LNCAP (cell line): ENCODE data around the gene C19orf33.

Experiments used
- TF ChIP-seq, protein P1 (sequence below): fragments of 450-650 bp; IDR thresholded peaks from 2 replicates; pipeline ENCODE4 v1.5.1; 2017; ENCODE audit warnings: mild to moderate bottlenecking

C19orf33 gene

DNA sequence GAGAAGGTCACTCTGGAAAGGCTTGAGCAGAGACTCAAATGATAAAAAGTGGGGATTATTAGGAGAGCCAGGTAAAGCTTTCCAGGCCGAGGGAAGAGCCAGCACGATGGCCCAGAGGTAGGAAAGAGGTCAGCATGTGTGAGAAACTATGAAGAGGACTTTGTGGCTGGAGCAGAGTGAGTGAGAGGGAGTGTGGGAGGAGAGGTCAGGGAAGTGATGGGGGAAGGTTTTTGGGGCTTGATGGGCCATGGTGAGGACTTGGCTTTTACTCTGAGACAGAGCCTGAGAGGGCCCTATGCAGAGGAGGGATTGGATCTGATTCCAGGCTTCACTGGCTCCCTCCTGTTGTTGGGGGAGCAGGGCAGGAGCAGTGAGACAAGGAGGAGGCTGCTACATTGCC, 36.9 kb downstream of the C19orf33 start:
- TF ChIP-seq, protein P1, sequence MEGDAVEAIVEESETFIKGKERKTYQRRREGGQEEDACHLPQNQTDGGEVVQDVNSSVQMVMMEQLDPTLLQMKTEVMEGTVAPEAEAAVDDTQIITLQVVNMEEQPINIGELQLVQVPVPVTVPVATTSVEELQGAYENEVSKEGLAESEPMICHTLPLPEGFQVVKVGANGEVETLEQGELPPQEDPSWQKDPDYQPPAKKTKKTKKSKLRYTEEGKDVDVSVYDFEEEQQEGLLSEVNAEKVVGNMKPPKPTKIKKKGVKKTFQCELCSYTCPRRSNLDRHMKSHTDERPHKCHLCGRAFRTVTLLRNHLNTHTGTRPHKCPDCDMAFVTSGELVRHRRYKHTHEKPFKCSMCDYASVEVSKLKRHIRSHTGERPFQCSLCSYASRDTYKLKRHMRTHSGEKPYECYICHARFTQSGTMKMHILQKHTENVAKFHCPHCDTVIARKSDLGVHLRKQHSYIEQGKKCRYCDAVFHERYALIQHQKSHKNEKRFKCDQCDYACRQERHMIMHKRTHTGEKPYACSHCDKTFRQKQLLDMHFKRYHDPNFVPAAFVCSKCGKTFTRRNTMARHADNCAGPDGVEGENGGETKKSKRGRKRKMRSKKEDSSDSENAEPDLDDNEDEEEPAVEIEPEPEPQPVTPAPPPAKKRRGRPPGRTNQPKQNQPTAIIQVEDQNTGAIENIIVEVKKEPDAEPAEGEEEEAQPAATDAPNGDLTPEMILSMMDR: no peak

DNA sequence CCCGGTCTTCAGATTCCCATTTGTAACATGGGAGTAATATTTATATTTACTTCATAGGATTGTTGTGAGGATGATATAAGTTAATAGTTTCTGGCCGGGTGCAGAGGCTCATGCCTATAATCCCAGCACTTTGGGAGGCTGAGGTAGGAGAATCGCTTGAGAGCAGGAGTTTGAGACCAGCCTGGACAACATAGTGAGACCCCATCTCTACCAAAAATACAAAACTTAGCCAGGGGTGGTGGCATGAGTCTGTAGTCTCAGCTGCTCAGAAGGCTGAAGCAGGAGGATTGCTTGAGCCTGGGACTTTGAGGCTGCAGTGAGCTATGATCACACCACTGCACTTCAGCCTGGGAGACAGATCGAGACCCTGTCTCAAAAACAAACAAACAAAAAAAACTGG, 42.8 kb downstream of the C19orf33 start:
- TF ChIP-seq, protein P1: no peak

DNA sequence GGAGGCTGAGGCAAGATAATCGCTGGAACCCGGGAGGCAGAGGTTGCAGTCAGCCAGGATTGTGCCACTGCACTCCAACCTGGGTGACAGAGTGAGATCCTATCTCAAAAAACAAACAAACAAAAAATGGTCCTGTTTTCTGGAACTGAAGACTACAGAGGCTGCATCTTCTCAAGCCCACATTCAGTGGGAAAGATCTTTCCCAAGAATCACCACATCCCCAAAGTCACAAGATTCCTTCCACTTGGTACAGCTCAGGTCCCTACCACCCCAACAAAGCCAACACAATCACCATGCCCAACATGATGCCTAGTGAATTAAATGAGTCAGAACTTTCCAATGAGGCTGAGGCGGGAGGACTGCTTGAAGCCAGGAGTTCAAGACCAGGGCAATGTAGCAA, 46.8 kb downstream of the C19orf33 start:
- TF ChIP-seq, protein P1: no peak

DNA sequence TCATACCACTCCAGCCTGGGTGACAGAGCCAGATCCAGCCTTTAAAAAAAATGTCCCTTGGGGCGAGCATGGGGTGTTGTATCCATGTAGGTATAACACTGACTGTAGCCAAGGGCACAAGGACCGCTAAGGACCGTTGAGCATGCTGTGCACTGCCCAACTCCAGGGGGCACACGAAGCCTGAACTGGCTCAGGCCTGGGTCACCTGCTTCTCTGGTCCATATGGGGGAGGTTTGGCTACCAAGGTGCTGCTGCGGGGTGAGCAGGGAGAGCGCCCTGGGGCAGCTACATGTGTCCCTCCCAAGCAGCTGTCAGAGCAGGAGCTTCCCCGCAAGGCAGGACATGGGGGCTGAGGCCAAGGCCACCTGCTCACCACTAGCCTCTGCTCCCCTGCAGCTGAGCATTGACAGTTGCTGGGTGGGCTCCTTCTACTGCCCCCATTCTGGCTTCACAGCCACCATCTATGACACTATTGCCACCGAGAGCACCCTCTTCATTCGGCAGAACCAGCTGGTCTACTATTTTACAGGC, 47.9 kb downstream of the C19orf33 start:
- TF ChIP-seq, protein P1: no peak

DNA sequence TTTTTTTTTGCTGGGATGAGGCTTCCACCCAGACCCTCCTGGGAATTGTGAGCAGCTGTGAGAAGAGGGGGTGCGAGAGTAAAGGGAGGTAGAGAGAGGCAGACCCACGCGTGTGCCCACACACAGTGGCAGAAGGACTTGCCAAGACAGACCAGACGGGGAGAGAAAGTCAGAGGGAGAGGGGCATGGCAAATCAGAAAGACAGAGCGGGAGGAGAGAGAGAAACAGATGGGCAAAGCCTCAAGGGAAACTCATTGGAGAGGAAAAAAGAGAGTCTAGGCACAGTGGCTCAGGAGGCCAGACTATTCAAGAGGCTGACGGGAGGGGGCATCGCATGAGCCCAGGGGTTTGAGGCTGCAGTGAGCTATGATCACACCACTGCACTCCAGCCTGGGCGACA, 48.6 kb downstream of the C19orf33 start:
- TF ChIP-seq, protein P1: no peak
